ENCODE data around the gene RYR3.

DNA sequence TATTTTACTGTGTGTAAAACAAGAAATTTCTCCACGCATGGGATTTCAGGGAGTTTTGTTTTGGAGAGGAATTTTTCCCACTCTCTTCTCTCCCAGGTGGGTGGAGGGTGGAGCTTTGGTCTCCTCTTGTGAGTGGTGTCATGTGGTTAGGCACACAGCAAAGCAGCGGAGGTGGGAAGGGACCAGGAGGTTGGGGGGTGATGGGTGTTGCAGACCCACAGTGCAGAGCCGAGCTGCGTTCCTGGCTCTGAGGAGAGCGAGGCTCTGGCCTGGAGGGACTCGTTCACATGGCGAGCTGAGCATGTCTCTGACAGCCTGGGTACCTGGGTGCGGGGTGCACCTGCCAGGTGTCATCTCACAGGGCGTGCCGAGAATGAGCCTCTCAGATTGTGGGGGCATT, 87.8 kb downstream of the RYR3 start:
- no peak for TF ChIP-seq CTCF (IDR thresholded peaks at IDR 0.05)
- no peak for TF ChIP-seq EP300 (IDR thresholded peaks at IDR 0.05)
- no peak for TF ChIP-seq POLR2A (IDR thresholded peaks at IDR 0.05; ENCODE audit: low read depth)
- no peak for TF ChIP-seq POLR2AphosphoS5 (IDR thresholded peaks at IDR 0.05)

All from esophagus muscularis mucosa (tissue), 4 donors.